Measurements from ENCODE around the gene ELSPBP1. TPM values are rescaled to one million over a fixed set of nuclear protein-coding genes. Genes with fewer than 3 reads are reported as not detected.
"Not testable (repeated sequence)": the region's sequence is repeated elsewhere in the genome, so short reads cannot be mapped to it uniquely, and the experiment has no call there.

The ELSPBP1 gene
- total RNA-seq, result not detected

DNA sequence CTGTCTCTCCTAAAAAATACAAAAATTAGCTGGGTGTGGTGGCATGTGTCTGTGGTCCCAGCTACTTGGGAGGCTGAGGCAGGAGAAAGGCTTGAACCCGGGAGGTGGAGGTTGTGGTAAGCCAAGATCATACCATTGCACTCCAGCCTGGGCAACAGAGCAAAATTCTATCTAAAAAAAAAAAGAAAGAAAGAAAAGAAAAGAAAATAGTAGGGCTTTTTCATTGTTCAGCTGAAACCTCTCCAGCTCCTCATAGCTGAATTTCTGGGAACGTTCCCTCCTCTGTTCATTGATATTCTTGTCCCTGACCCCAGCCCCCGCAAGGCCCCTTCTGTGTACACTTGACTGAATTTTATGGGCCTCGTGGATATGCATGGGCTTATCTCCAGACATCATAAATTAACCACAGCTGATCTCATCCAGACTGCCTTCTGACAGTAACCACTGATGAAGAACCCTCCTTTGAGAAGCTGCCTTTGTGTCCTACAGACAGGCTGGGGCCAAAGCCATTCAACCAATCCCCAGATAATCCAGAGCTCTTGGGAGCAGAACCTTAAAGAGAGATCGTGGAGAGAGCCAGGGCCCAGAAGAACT, at the start of gene ELSPBP1:
Gene ELSPBP1, plus strand, starts transcription at position 424 of the 594 bp plus-strand sequence. CDS start 14,036 bp downstream, outside the sequence.
- H3K27me3 Mint-ChIP-seq (ENCODE audit: low read depth), result peaks cover 29% of the 10 kb centered on the region
- no peak within 1 kb of the TSS for H3K4me3 Mint-ChIP-seq
- ATAC-seq (replicated peaks in 1 of 2) (no peak), DNase-seq (no peak)
- no peaks in the 10 kb centered on the region for H3K4me1 Mint-ChIP-seq (ENCODE audit: low read depth)
- peaks cover 2 to 3% of the 10 kb centered on the region in 2 donors for H3K9me3 Mint-ChIP-seq
- H3K27ac Mint-ChIP-seq, result no peak within 1 kb of the TSS
- no peaks in the 10 kb centered on the region for H3K36me3 Mint-ChIP-seq (ENCODE audit: insufficient read depth in 2 of 2)

- not testable (repeated sequence) for H3K36me3 Mint-ChIP-seq (ENCODE audit: insufficient read depth in 2 of 2); ATAC-seq (replicated peaks in 1 of 2); H3K9me3 Mint-ChIP-seq; H3K27ac Mint-ChIP-seq; H3K4me3 Mint-ChIP-seq; H3K27me3 Mint-ChIP-seq (ENCODE audit: low read depth); H3K4me1 Mint-ChIP-seq (ENCODE audit: low read depth)
- DNase-seq, result peak; percentile 2 to 26
These were observed 44.4 kb upstream of the ELSPBP1 start for GRCh38 chr19:47949852-47950521.

DNA sequence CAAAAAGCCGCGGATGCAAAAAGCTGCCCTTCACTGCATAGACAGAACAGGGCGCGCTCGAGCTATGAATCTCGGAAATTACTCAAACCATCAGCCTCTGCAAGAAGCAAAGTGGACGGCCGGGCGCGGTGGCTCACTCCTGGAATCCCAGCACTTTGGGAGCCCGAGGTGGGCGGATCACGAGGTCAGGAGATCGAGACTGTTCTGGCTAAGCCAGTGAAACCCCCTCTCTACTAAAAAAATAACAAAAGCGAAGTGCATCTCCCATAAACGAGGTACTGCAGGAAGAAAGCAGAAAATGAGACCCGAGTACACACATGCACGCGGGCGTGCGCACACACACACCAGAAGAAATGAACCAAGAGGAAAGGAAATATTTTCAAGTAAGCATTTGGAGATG, 42.3 kb upstream of the ELSPBP1 start:
- not testable (repeated sequence) for H3K4me3 Mint-ChIP-seq; ATAC-seq (replicated peaks in 1 of 2); H3K36me3 Mint-ChIP-seq (ENCODE audit: insufficient read depth in 2 of 2); H3K9me3 Mint-ChIP-seq; H3K4me1 Mint-ChIP-seq (ENCODE audit: low read depth); H3K27ac Mint-ChIP-seq; DNase-seq; H3K27me3 Mint-ChIP-seq (ENCODE audit: low read depth)

DNA sequence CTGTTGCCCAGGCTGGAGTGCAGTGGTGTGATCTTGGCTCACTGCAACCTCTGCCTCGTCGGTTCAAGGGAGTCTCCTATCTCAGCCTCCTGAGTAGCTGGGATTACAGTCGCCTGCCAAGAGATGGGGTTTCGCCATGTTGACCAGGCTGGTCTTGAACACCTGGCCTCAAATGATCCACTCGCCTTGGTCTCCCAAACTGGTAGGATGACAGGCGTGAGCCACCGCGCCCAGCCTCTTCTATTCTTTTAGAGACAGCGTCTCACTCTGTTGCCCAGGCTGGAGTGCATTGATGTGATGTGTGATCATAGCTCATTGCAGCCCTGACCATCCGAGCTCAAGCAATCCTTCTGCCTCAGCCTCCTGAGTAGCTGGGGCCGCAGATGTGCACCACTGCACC, 38.5 kb upstream of the ELSPBP1 start:
- H3K27ac Mint-ChIP-seq; H3K4me3 Mint-ChIP-seq; H3K4me1 Mint-ChIP-seq (ENCODE audit: low read depth); H3K9me3 Mint-ChIP-seq; ATAC-seq (replicated peaks in 1 of 2); H3K27me3 Mint-ChIP-seq (ENCODE audit: low read depth); H3K36me3 Mint-ChIP-seq (ENCODE audit: insufficient read depth in 2 of 2): not testable (repeated sequence)
- peak in 1 of 2 donors; percentile 5 for DNase-seq

DNA sequence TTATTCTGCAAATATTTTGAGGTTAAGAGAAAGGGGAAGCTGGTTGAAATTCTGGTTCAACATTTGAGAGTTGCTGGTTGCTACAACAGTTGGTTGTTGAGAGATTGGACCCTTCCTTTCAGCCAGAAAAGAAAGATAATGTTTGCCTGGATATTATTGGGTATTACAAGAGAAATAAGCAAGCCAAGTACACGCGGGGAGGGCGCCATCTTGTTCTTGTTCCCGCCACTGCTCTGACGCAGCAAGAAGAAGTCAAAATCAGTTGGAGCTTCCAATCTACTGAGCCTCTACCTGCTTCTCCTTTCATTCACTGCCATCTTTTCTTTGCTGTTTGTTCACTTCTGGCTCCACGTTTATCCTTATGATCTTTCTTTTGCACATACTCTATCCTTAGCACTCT, 20.9 kb upstream of the ELSPBP1 start:
- no peak for ATAC-seq (replicated peaks in 1 of 2)

DNA sequence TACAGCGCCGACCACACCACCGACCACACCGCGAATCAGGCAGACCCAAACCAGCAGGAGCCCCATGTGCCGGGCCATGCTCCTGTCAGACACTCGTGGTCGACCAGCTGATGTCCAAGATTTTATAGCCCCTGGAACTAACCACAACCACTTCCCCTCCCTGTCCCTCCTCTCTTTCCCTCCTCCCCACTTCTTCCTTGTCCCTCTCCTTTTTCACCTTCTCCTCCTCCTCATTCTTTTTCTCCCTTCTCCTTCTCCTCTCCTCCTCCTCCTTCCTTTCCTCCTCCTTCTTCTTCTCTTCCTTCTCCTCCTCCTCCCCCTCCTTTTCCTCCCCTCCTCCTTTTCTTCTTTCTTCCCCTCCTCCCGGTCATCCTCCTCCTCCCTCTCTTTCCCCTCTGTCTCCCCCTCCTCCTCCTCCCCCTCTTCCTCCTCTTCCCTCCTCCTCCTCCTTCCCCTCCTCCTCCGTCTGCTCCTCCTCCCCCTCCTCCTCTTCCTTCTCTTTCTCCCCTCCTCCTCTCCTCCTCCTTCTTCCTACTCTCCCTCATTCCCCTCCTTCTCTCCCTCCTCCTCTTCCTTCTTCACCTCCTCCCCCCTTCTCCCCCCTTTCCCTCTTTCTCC, 3.1 kb upstream of the ELSPBP1 start:
- H3K27ac Mint-ChIP-seq, result no peak overlapping the region
- no peak overlapping the region for H3K4me3 Mint-ChIP-seq
- H3K9me3 Mint-ChIP-seq, result peaks cover 2 to 3% of the 10 kb centered on the region in 2 donors
- H3K27me3 Mint-ChIP-seq (ENCODE audit: low read depth), result peaks cover 25% of the 10 kb centered on the region
- no peaks in the 10 kb centered on the region for H3K36me3 Mint-ChIP-seq (ENCODE audit: insufficient read depth in 2 of 2)
- no peaks in the 10 kb centered on the region for H3K4me1 Mint-ChIP-seq (ENCODE audit: low read depth)
- DNase-seq, result no peak
- ATAC-seq (replicated peaks in 1 of 2), result no peak

More for the DNA sequence above, 20.9 kb upstream of the ELSPBP1 start:
- H3K9me3 Mint-ChIP-seq, result no peaks in the 10 kb centered on the region
- no peaks in the 10 kb centered on the region for H3K36me3 Mint-ChIP-seq (ENCODE audit: insufficient read depth in 2 of 2)
- H3K4me1 Mint-ChIP-seq (ENCODE audit: low read depth), result no peaks in the 10 kb centered on the region
- peaks cover 35% of the 10 kb centered on the region for H3K27me3 Mint-ChIP-seq (ENCODE audit: low read depth)
- H3K4me3 Mint-ChIP-seq, result no peak overlapping the region
- no peak for DNase-seq
- H3K27ac Mint-ChIP-seq, result no peak overlapping the region

DNA sequence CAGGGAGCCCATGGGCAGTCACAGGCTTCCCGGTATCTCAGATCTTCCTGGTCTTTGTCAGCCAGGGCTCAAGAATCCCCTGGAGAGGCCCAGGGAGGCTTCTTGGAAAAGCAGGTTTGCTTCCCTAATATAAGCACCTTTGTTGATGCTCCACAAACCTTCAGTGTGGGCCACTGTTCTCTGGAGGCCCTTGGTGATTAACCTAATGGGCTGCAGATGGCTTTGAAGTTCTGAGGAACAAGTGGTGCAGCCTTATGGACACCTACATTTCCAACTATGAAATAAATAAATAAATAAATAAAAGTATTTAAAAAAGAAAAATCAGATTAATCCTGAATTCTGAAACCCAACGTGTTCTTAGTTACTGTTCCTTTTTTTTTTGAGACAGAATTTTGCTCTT, 2.4 kb upstream of the ELSPBP1 start, which contains the start of gene BSPH1:
Gene BSPH1, minus strand, starts transcription at position 101 of the 400 bp plus-strand sequence. Its CDS starts 89 bp downstream, at position 12.
- Mint-ChIP-seq H3K4me1 (ENCODE audit: low read depth) (no peaks in the 10 kb centered on the region), H3K9me3 (peaks cover 2 to 3% of the 10 kb centered on the region in 2 donors), H3K36me3 (ENCODE audit: insufficient read depth in 2 of 2) (no peaks in the 10 kb centered on the region), H3K27me3 (ENCODE audit: low read depth) (peaks cover 29% of the 10 kb centered on the region), H3K4me3 (no peak within 1 kb of the TSS), H3K27ac (no peak within 1 kb of the TSS)
- ATAC-seq (replicated peaks in 1 of 2) (no peak), DNase-seq (no peak)

DNA sequence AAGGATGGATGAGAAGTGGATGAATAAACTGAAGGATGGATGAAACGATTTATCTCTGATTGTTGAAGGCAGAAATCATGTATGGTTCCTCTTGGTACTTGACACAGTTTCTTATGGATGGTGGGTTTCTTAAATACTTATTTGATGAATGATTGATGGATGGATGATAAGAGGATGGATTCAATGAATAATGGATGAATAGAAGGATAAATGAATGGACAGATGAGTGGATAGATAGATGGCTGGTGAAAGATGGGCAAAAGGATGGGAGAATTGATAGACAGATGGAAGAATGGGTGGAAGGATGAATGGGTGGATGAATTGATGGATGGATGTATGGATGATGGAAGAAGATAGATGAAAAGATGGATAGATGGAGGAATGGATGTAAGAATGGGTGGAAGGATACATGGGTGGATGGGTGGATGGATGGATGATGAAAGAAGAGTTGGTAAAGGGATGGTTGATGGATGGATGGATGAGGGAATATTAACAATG, 1.8 kb downstream of the ELSPBP1 start:
- DNase-seq (no peak), ATAC-seq (replicated peaks in 1 of 2) (no peak)
- Mint-ChIP-seq H3K9me3 (peaks cover 2 to 3% of the 10 kb centered on the region in 2 donors), H3K27ac (no peak overlapping the region), H3K4me3 (no peak overlapping the region), H3K27me3 (ENCODE audit: low read depth) (peaks cover 22% of the 10 kb centered on the region), H3K36me3 (ENCODE audit: insufficient read depth in 2 of 2) (no peaks in the 10 kb centered on the region), H3K4me1 (ENCODE audit: low read depth) (no peaks in the 10 kb centered on the region)

- Mint-ChIP-seq H3K9me3 (peaks cover 2 to 3% of the 10 kb centered on the region in 2 donors), H3K27me3 (ENCODE audit: low read depth) (peaks cover 24% of the 10 kb centered on the region), H3K4me3 (no peak overlapping the region), H3K4me1 (ENCODE audit: low read depth) (no peaks in the 10 kb centered on the region), H3K27ac (no peak overlapping the region), H3K36me3 (ENCODE audit: insufficient read depth in 2 of 2) (no peaks in the 10 kb centered on the region)
- DNase-seq, result no peak
- ATAC-seq (replicated peaks in 1 of 2), result no peak
These were observed 4.4 kb downstream of the ELSPBP1 start for GRCh38 chr19:47998800-47999199.

GRCh38 chr19:48000846-48001245, 6.4 kb downstream of the ELSPBP1 start:
- no peak for ATAC-seq (replicated peaks in 1 of 2)

DNA sequence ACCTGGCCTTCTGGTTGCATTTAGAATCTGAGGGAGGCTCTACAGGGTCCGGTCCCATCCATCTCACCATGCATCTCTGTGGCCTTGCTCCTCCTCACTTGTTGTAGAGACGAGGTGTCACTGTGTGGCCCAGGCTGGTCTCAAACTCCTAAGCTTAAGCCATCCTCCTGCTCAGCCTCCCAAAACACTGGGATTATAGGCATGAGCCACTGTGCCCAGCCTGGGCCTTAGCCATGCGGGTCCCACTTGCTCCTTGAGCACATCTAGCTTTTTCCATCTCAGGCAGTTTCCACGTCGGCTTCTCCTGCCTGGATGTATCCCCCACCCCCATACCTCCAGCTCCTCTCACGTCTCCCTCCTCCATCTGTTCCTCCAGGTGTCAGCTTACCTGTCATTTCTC, 9.8 kb downstream of the ELSPBP1 start:
- DNase-seq (no peak), ATAC-seq (replicated peaks in 1 of 2) (no peak)
- no peak overlapping the region for H3K4me3 Mint-ChIP-seq
- H3K4me1 Mint-ChIP-seq (ENCODE audit: low read depth), result no peaks in the 10 kb centered on the region
- no peak overlapping the region for H3K27ac Mint-ChIP-seq
- H3K36me3 Mint-ChIP-seq (ENCODE audit: insufficient read depth in 2 of 2), result no peaks in the 10 kb centered on the region
- H3K9me3 Mint-ChIP-seq, result peaks cover 1 to 2% of the 10 kb centered on the region in 2 donors
- H3K27me3 Mint-ChIP-seq (ENCODE audit: low read depth), result peaks cover 11% of the 10 kb centered on the region

More at GRCh38 chr19:48000846-48001245, 6.4 kb downstream of the ELSPBP1 start:
- Mint-ChIP-seq H3K9me3 (peaks cover 2 to 3% of the 10 kb centered on the region in 2 donors), H3K36me3 (ENCODE audit: insufficient read depth in 2 of 2) (no peaks in the 10 kb centered on the region), H3K4me1 (ENCODE audit: low read depth) (no peaks in the 10 kb centered on the region), H3K27ac (no peak overlapping the region), H3K27me3 (ENCODE audit: low read depth) (peaks cover 13% of the 10 kb centered on the region), H3K4me3 (no peak overlapping the region)
- no peak for DNase-seq

GRCh38 chr19:48006762-48007161, 12.3 kb downstream of the ELSPBP1 start:
- Mint-ChIP-seq H3K4me3 (no peak overlapping the region), H3K9me3 (peaks cover 1 to 2% of the 10 kb centered on the region in 2 donors), H3K36me3 (ENCODE audit: insufficient read depth in 2 of 2) (no peaks in the 10 kb centered on the region), H3K4me1 (ENCODE audit: low read depth) (no peaks in the 10 kb centered on the region), H3K27me3 (ENCODE audit: low read depth) (peaks cover 11% of the 10 kb centered on the region), H3K27ac (no peak overlapping the region)
- ATAC-seq (replicated peaks in 1 of 2) (no peak), DNase-seq (peak in 1 of 2 donors; percentile 1)
